ENCODE data around the gene LMX1B. TPM values are rescaled to one million over a fixed set of nuclear protein-coding genes. Genes with fewer than 3 reads are reported as not detected.

The LMX1B gene
- total RNA-seq, 1 donor from 2014 or later, result 0.27 TPM

- TF ChIP-seq, protein P1, sequence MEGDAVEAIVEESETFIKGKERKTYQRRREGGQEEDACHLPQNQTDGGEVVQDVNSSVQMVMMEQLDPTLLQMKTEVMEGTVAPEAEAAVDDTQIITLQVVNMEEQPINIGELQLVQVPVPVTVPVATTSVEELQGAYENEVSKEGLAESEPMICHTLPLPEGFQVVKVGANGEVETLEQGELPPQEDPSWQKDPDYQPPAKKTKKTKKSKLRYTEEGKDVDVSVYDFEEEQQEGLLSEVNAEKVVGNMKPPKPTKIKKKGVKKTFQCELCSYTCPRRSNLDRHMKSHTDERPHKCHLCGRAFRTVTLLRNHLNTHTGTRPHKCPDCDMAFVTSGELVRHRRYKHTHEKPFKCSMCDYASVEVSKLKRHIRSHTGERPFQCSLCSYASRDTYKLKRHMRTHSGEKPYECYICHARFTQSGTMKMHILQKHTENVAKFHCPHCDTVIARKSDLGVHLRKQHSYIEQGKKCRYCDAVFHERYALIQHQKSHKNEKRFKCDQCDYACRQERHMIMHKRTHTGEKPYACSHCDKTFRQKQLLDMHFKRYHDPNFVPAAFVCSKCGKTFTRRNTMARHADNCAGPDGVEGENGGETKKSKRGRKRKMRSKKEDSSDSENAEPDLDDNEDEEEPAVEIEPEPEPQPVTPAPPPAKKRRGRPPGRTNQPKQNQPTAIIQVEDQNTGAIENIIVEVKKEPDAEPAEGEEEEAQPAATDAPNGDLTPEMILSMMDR (IDR thresholded peaks at IDR 0.05), result no peak
- no peak for DNase-seq (ENCODE audit: extremely low spot score, unreplicated experiment)
- Mint-ChIP-seq H3K4me3 (ENCODE audit: unreplicated experiment) (no peak overlapping the region), H3K27me3 (ENCODE audit: unreplicated experiment) (peaks cover 8% of the 10 kb centered on the region), H3K27ac (ENCODE audit: unreplicated experiment) (no peak overlapping the region), H3K9me3 (ENCODE audit: unreplicated experiment) (no peaks in the 10 kb centered on the region), H3K4me1 (ENCODE audit: unreplicated experiment) (peaks cover 6% of the 10 kb centered on the region), H3K36me3 (ENCODE audit: unreplicated experiment) (no peaks in the 10 kb centered on the region)
These were observed 51.9 kb downstream of the LMX1B start for GRCh38 chr9:126665644-126666035.

DNA sequence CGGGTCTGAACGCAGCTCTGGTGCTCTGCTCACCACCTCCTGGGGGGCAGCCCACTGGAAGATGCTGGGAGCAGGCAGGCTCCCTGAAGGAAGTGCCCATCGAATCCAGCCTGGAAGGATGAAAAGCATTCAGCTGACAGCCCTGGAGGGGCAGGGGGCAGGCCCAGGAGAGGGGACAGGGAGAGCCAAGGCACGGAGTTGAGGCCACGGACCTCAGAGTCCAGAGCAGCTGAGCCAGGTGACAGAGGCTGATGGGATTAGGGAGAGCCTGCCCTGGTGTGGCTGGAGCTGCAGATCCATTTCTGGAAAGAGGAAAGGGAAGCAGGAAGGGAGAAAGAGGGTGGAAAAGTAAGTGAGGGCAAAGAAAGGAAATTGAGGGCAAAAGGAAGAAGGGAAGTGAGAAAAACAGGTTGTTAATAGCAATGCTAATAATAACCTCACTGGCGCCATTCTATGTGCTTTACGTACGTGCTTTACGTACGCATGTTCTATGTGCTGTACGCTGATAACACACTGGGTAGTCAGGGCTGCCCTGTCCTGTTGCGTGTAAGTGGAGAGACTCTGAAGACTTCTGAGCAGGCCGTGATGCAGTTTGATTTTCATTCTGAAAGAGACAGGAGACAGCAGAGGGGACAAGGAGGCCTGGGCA is 52.6 kb downstream of the LMX1B start:
- H3K4me1 Mint-ChIP-seq (ENCODE audit: unreplicated experiment), result peaks cover 6% of the 10 kb centered on the region
- no peak overlapping the region for H3K27ac Mint-ChIP-seq (ENCODE audit: unreplicated experiment)
- H3K36me3 Mint-ChIP-seq (ENCODE audit: unreplicated experiment), result no peaks in the 10 kb centered on the region
- DNase-seq (ENCODE audit: extremely low spot score, unreplicated experiment), result no peak
- H3K9me3 Mint-ChIP-seq (ENCODE audit: unreplicated experiment), result no peaks in the 10 kb centered on the region
- H3K27me3 Mint-ChIP-seq (ENCODE audit: unreplicated experiment), result peaks cover 8% of the 10 kb centered on the region
- TF ChIP-seq, protein P1 (IDR thresholded peaks at IDR 0.05), result no peak
- no peak overlapping the region for H3K4me3 Mint-ChIP-seq (ENCODE audit: unreplicated experiment)

DNA sequence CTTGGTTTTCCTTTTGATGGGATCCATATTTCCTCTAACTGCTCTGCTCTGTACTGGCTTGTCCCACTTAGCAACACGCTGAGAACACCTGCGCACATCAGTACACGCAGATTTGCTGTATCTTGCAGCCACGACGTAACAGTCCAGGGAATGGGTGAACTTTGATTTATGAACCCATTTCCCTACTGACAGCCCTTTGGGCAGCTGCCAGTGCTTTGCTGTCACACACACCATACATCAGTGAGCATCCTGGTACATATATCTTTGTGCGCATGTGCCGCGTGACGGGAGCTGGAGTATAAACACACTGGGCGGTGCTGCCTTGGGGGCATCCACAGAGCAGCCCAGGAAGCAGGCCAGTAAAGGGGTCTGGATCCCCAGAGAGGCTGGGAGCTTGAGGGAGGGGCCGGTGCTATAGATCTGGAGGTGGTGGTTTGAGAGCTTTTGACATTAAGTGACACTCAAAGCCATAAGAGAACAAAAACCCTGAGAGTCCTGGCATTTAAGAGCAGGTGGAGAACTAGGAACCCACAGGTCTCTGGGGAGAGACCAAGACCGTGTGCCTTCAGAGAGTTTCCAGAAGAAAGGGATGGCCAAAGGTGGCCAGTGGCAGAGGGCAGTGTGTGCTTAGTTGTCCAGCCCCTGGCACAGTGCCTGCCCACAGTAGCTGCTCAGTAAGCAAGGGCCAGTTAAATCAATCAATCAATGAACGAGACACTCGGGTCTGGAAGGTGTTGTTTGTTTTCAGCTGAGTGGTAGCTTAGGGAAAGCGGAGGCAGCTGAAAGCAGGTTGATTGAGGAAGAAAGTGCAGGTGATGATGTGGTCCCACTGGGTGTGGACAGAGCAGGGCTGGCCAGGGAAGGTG is 53.7 kb downstream of the LMX1B start:
- no peaks in the 10 kb centered on the region for H3K36me3 Mint-ChIP-seq (ENCODE audit: unreplicated experiment)
- no peak for DNase-seq (ENCODE audit: extremely low spot score, unreplicated experiment)
- H3K27ac Mint-ChIP-seq (ENCODE audit: unreplicated experiment), result no peak overlapping the region
- no peaks in the 10 kb centered on the region for H3K9me3 Mint-ChIP-seq (ENCODE audit: unreplicated experiment)
- peaks cover 8% of the 10 kb centered on the region for H3K4me1 Mint-ChIP-seq (ENCODE audit: unreplicated experiment)
- no peak overlapping the region for H3K4me3 Mint-ChIP-seq (ENCODE audit: unreplicated experiment)
- TF ChIP-seq, protein P1 (IDR thresholded peaks at IDR 0.05), result no peak
- peaks cover 8% of the 10 kb centered on the region for H3K27me3 Mint-ChIP-seq (ENCODE audit: unreplicated experiment)

- no peak for DNase-seq (ENCODE audit: extremely low spot score, unreplicated experiment)
- H3K4me1 Mint-ChIP-seq (ENCODE audit: unreplicated experiment), result peaks cover 8% of the 10 kb centered on the region
- TF ChIP-seq, protein P1 (IDR thresholded peaks at IDR 0.05), result no peak
- no peak overlapping the region for H3K27ac Mint-ChIP-seq (ENCODE audit: unreplicated experiment)
- no peaks in the 10 kb centered on the region for H3K36me3 Mint-ChIP-seq (ENCODE audit: unreplicated experiment)
- no peaks in the 10 kb centered on the region for H3K9me3 Mint-ChIP-seq (ENCODE audit: unreplicated experiment)
- H3K27me3 Mint-ChIP-seq (ENCODE audit: unreplicated experiment), result peaks cover 9% of the 10 kb centered on the region
- no peak overlapping the region for H3K4me3 Mint-ChIP-seq (ENCODE audit: unreplicated experiment)
These were observed 54.3 kb downstream of the LMX1B start for GRCh38 chr9:126668058-126668457.

DNA sequence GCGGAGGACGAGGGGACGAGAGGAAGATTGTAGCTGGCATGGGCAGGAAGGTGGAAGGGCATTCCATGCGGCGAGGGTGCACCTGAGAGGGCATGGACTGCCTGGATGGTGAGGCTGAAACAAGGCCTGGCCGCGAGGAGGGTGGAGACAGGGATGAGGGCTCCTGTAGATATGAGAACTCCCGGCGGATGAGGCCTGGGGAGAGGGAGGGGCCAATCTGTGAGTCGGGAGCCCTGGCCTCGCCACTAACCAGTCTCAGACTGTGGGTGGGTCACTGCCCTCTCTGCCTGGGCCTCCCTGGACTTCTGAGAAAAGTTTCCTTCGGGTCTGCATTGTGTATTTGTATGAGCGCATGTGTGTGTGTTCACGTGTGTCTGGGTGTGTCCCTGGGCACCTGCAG is 55.4 kb downstream of the LMX1B start:
- DNase-seq (ENCODE audit: extremely low spot score, unreplicated experiment), result no peak
- TF ChIP-seq, protein P1 (IDR thresholded peaks at IDR 0.05), result no peak
- H3K36me3 Mint-ChIP-seq (ENCODE audit: unreplicated experiment), result no peaks in the 10 kb centered on the region
- no peak overlapping the region for H3K27ac Mint-ChIP-seq (ENCODE audit: unreplicated experiment)
- peaks cover 11% of the 10 kb centered on the region for H3K4me1 Mint-ChIP-seq (ENCODE audit: unreplicated experiment)
- peaks cover 15% of the 10 kb centered on the region for H3K27me3 Mint-ChIP-seq (ENCODE audit: unreplicated experiment)
- H3K9me3 Mint-ChIP-seq (ENCODE audit: unreplicated experiment), result no peaks in the 10 kb centered on the region
- no peak overlapping the region for H3K4me3 Mint-ChIP-seq (ENCODE audit: unreplicated experiment)

Measured in osteocyte (in vitro differentiated cells).